ENCODE measurements around the gene EGFR. TPM values are rescaled to one million over a fixed set of nuclear protein-coding genes. Genes with fewer than 3 reads are reported as not detected.

The EGFR gene
- polyA plus RNA-seq, 1 of the 3 experiments (the other 2 are of a cell fraction) = 37.6 TPM

DNA sequence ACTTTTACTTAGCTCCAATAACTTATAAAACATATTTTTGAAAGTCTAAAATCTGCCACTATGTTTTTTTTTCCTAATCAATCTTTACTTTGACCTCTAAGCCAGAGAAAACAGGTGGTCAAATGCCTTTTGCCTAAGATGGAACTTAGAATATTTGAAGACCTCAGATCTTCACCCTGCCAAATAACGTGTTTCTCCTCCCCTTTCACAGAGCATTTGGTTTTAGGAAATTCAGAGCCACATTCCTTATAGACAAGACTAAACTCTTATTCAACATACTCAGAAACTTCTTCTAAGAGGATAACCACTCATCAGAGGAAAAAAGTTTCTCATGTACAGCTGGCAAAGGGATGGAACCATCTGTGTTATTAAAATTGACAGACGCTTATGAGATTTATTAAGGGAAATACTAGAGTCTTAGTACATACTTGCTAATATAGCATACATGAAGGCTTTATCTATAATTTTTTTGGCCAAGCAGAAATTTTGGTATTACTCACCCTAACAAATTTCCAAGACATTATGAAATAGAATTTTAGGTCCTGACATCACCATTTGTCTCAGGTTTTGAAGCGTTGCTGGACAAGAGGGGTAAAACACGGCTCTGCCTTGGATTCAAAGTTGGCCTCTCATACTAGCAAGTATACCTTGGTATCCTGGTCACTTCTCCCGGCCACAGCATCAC, 2.6 kb upstream of the EGFR start:
- Histone ChIP-seq H3F3A (replicated peaks; ENCODE audit: insufficient read depth) (peaks cover 6% of the 10 kb centered on the region), H4K20me1 (ENCODE audit: insufficient read depth) (peaks cover 14% of the 10 kb centered on the region), H2AFZ (ENCODE audit: low read depth) (no peak overlapping the region), H3K4me1 (ENCODE audit: control insufficient read depth in 1 of 2, insufficient read depth in 2 of 2, low read depth in 1 of 2, low read length in 1 of 2) (peaks cover 4 to 13% of the 10 kb centered on the region in 2 experiments; a peak in 2 of 4 replicates), H3K79me2 (ENCODE audit: insufficient read depth) (peaks cover 30% of the 10 kb centered on the region), H3K27me3 (ENCODE audit: insufficient read depth) (no peaks in the 10 kb centered on the region), H3K36me3 (replicated peaks in 1 of 2; ENCODE audit: control insufficient read depth in 1 of 2, insufficient read depth in 2 of 2, low read length in 1 of 2) (peaks cover under 1 to 5% of the 10 kb centered on the region in 2 experiments), H3K27ac (ENCODE audit: low read depth in 2 of 2, low read length in 1 of 2) (no peak overlapping the region), H3K9ac (no peak overlapping the region), H3K9me3 (0 out of 2 replicates have a peak, but pooled peaks cover 3% of the 10 kb centered on the region), H3K4me2 (no peak overlapping the region), H3K4me3 (ENCODE audit: low read depth in 2 of 2, low read length in 1 of 2) (no peak overlapping the region), H3K9me2 (no peaks in the 10 kb centered on the region)
- CTCF ChIA-PET = interaction anchor here (0.9 to 2.9 kb wide), 3 partner anchors 20 to 239 kb away, joined by 3 to 16 read pairs (median 4); no protein-coding TSS in a partner anchor
- POLR2A ChIA-PET = no interaction called here
- TF ChIP-seq FOSL2 (IDR thresholded peaks at IDR 0.05; ENCODE audit: borderline replicate concordance, low read depth) (no peak), TEAD4 (IDR thresholded peaks at IDR 0.05; ENCODE audit: borderline replicate concordance, insufficient read depth) (no peak), EP300 (IDR thresholded peaks at IDR 0.05; ENCODE audit: borderline replicate concordance in 1 of 2, low read depth in 1 of 2, low read length in 1 of 2) (no peak), MXI1 (IDR thresholded peaks at IDR 0.05; ENCODE audit: low read depth, low read length) (no peak), SIN3A (IDR thresholded peaks at IDR 0.05; ENCODE audit: borderline replicate concordance, low read depth, low read length) (no peak), MEF2A (IDR thresholded peaks at IDR 0.05; ENCODE audit: borderline replicate concordance, low read depth) (no peak), FOXM1 (IDR thresholded peaks at IDR 0.05; ENCODE audit: low read depth) (no peak), RXRA (IDR thresholded peaks at IDR 0.05; ENCODE audit: borderline replicate concordance, low read depth) (no peak), RCOR1 (IDR thresholded peaks at IDR 0.05; ENCODE audit: low read length) (no peak), GATA2 (CRISPR knock-in tag; IDR thresholded peaks at IDR 0.05) (no peak), POLR2AphosphoS5 (IDR thresholded peaks at IDR 0.05; ENCODE audit: low read depth, low read length) (no peak), EZH2phosphoT487 (IDR thresholded peaks at IDR 0.05; ENCODE audit: borderline replicate concordance, low read depth) (no peak), CHD2 (IDR thresholded peaks at IDR 0.05; ENCODE audit: low read length, partially characterized antibody) (no peak)
- TF ChIP-seq, protein P1, sequence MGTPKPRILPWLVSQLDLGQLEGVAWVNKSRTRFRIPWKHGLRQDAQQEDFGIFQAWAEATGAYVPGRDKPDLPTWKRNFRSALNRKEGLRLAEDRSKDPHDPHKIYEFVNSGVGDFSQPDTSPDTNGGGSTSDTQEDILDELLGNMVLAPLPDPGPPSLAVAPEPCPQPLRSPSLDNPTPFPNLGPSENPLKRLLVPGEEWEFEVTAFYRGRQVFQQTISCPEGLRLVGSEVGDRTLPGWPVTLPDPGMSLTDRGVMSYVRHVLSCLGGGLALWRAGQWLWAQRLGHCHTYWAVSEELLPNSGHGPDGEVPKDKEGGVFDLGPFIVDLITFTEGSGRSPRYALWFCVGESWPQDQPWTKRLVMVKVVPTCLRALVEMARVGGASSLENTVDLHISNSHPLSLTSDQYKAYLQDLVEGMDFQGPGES (IDR thresholded peaks at IDR 0.05; ENCODE audit: low read depth, low read length) = no peak
- TF ChIP-seq, protein P2, sequence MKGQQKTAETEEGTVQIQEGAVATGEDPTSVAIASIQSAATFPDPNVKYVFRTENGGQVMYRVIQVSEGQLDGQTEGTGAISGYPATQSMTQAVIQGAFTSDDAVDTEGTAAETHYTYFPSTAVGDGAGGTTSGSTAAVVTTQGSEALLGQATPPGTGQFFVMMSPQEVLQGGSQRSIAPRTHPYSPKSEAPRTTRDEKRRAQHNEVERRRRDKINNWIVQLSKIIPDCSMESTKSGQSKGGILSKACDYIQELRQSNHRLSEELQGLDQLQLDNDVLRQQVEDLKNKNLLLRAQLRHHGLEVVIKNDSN (IDR thresholded peaks at IDR 0.05; ENCODE audit: borderline replicate concordance, low read depth) = no peak
- no peak for DNase-seq
- 88% methylated on average over 5 of the region's 5 CpGs for WGBS (ENCODE audit: low lambda C conversion rate)

DNA sequence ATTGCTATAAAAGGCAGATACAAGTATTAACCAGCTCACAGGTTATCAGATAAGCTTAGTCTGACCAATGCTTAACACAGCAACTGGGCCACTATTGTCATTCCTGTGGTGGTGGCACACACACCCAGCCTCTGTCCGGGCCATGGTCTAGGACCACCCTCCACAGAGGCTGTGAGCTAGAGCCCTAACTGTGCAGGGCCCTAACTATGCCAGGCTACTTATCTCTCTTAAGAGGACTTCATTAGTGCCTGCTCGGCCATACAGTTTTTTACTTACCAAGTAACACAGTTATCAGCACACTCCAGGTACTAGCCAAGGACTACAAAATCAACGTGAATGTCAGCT, 2.1 kb upstream of the EGFR start:
- Histone ChIP-seq H3K27me3 (ENCODE audit: insufficient read depth) (no peaks in the 10 kb centered on the region), H3K36me3 (replicated peaks in 1 of 2; ENCODE audit: control insufficient read depth in 1 of 2, insufficient read depth in 2 of 2, low read length in 1 of 2) (peaks cover 2 to 10% of the 10 kb centered on the region in 2 experiments), H3K79me2 (ENCODE audit: insufficient read depth) (peaks cover 35% of the 10 kb centered on the region), H3K9ac (no peak overlapping the region), H3F3A (replicated peaks; ENCODE audit: insufficient read depth) (peaks cover 6% of the 10 kb centered on the region), H3K4me2 (no peak overlapping the region), H3K4me1 (ENCODE audit: control insufficient read depth in 1 of 2, insufficient read depth in 2 of 2, low read depth in 1 of 2, low read length in 1 of 2) (peaks cover 4 to 13% of the 10 kb centered on the region in 2 experiments; a peak in 2 of 4 replicates), H3K27ac (ENCODE audit: low read depth in 2 of 2, low read length in 1 of 2) (no peak overlapping the region), H2AFZ (ENCODE audit: low read depth) (no peak overlapping the region), H3K9me2 (no peaks in the 10 kb centered on the region), H4K20me1 (ENCODE audit: insufficient read depth) (peaks cover 19% of the 10 kb centered on the region), H3K4me3 (ENCODE audit: low read depth in 2 of 2, low read length in 1 of 2) (no peak overlapping the region), H3K9me3 (0 out of 2 replicates have a peak, but pooled peaks cover 3% of the 10 kb centered on the region)
- TF ChIP-seq JUND (IDR thresholded peaks at IDR 0.05) (no peak), RCOR1 (IDR thresholded peaks at IDR 0.05; ENCODE audit: low read length) (no peak), EZH2phosphoT487 (IDR thresholded peaks at IDR 0.05; ENCODE audit: borderline replicate concordance, low read depth) (no peak), EP300 (IDR thresholded peaks at IDR 0.05; ENCODE audit: borderline replicate concordance in 1 of 2, low read depth in 1 of 2, low read length in 1 of 2) (no peak), NRF1 (IDR thresholded peaks at IDR 0.05; ENCODE audit: low read depth, low read length) (no peak), SMC3 (IDR thresholded peaks at IDR 0.05; ENCODE audit: low read depth, low read length) (no peak), CHD2 (IDR thresholded peaks at IDR 0.05; ENCODE audit: low read length, partially characterized antibody) (no peak), FOSL2 (IDR thresholded peaks at IDR 0.05; ENCODE audit: borderline replicate concordance, low read depth) (no peak)
- TF ChIP-seq, protein P2 (IDR thresholded peaks at IDR 0.05; ENCODE audit: borderline replicate concordance, low read depth) = no peak
- DNase-seq = no peak
- WGBS (ENCODE audit: low lambda C conversion rate) = 92% methylated on average over 3 of the region's 3 CpGs
- ChIA-PET CTCF (interaction anchor here (0.9 to 6.1 kb wide), 4 partner anchors 28 to 239 kb away, joined by 3 to 61 read pairs (median 11); no protein-coding TSS in a partner anchor), POLR2A (no interaction called here)

Measured in SK-N-SH (cell line).